Fibroblast of mammary gland (primary cell): ENCODE results near the gene PIP4K2A.
A peak's percentile ranks its signal among the peaks of the same experiment; 100 is the strongest.

Experiments used
- DNase-seq: peaks from one replicate; pipeline ENCODE4 v3.0.0-alpha.2; 2010; ENCODE audit warnings: low read depth
- H3K4me3 ChIP-seq: 2 replicates; pipeline ENCODE4 v1.5.1; 2011; ENCODE audit warnings: low read depth, mild to moderate bottlenecking, low read length, moderate library complexity; ENCODE audit not compliant: control insufficient read depth
- CTCF ChIP-seq: conservative IDR thresholded peaks from 2 replicates; pipeline ENCODE4 v1.5.1; 2011; ENCODE audit warnings: low read depth, low read length, inconsistent platforms; ENCODE audit not compliant: control insufficient read depth, insufficient read depth

PIP4K2A gene

GRCh38 chr10:22628309-22628708, 86.1 kb downstream of the PIP4K2A start:
- TF ChIP-seq CTCF, result no peak
- no peak overlapping the region for H3K4me3 ChIP-seq
- DNase-seq, result no peak

GRCh38 chr10:22626784-22627183, 87.6 kb downstream of the PIP4K2A start:
- DNase-seq, result no peak
- no peak overlapping the region for H3K4me3 ChIP-seq
- no peak for TF ChIP-seq CTCF

- no peak for DNase-seq
- no peak overlapping the region for H3K4me3 ChIP-seq
- TF ChIP-seq CTCF, result no peak
Measured at GRCh38 chr10:22625516-22626290, 88.7 kb downstream of the PIP4K2A start.

DNA sequence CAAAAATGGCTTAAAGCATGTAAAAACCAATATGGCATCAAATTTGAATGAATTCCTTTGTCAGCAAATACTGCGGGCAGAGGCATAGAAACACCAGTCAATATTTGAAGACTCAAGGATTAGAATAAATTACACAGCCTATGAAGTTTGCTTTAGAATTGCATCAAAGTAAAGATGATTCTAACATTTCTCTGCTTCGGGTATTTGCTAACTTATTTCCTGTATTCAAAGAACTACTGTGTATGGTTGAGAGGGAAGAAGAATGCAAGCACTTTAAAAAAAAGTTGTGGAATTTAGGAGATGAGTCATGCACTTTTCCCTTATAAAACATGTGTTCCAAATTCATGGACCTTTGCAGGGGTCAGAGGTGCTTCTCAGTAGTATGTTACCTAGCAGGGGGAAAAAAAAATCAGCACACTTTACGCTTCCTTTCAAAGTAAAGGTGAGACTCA, 90.1 kb downstream of the PIP4K2A start:
- DNase-seq, result peak; percentile 83

DNA sequence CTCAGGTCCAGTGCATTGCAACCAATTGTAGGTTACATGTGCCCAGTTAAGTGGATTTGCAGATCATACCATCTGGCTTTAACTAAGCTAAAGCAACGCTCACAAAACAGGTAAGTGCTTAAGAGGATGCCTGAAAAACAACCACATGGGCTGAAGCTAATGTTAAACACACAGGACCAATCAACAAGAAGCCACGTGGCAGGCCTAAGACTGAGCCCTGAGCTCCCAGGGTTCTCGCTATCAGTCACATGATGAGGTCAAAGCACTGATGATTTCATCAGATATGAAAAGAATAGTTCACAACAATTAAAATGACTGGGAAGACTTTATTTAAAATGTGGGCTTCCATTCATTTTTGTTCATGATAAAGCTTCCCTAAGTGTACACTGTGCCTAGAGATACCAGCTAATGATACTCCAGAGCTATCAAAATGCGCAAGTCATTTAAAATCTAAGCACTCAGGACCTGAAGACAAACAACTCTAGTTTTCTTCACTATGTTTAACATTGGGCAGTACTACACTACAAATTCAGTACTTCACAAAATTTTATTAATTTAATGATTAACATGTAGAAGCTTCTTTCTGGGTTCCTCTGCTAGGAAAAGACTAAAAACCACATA, 90.6 kb downstream of the PIP4K2A start:
- no peak for TF ChIP-seq CTCF
- no peak overlapping the region for H3K4me3 ChIP-seq
- no peak for DNase-seq

More for the DNA sequence above, 90.1 kb downstream of the PIP4K2A start:
- H3K4me3 ChIP-seq, result no peak overlapping the region
- no peak for TF ChIP-seq CTCF

- no peak overlapping the region for H3K4me3 ChIP-seq
- no peak for DNase-seq
- TF ChIP-seq CTCF, result no peak
Measured at GRCh38 chr10:22622242-22622806, 92.1 kb downstream of the PIP4K2A start.
